ENCODE results near the gene GMDS.
"Not testable (repeated sequence)": the region's sequence is repeated elsewhere in the genome, so short reads cannot be mapped to it uniquely, and the experiment has no call there.

The GMDS gene

GRCh38 chr6:1850121-1850839 lies 395.1 kb downstream of the GMDS start:
- DNase-seq = no peak

GRCh38 chr6:1849691-1850090 lies 395.7 kb downstream of the GMDS start:
- no peak for DNase-seq

GRCh38 chr6:1848752-1849151 lies 396.7 kb downstream of the GMDS start:
- no peak for DNase-seq

- no peak for DNase-seq
Measured at GRCh38 chr6:1846611-1847010, 398.8 kb downstream of the GMDS start.

- not testable (repeated sequence) for DNase-seq
Measured at GRCh38 chr6:1845543-1845942, 399.9 kb downstream of the GMDS start.

GRCh38 chr6:1842334-1842733 lies 403.1 kb downstream of the GMDS start:
- DNase-seq = no peak

- DNase-seq = no peak
Measured at GRCh38 chr6:1841136-1841535, 404.3 kb downstream of the GMDS start.

GRCh38 chr6:1840491-1841121 lies 404.8 kb downstream of the GMDS start:
- DNase-seq = no peak

GRCh38 chr6:1839361-1839760 lies 406.0 kb downstream of the GMDS start:
- no peak for DNase-seq

GRCh38 chr6:1838604-1839213 lies 406.7 kb downstream of the GMDS start:
- DNase-seq = no peak

- no peak for DNase-seq
Measured at GRCh38 chr6:1837826-1838225, 407.6 kb downstream of the GMDS start.

GRCh38 chr6:1836690-1837089 lies 408.7 kb downstream of the GMDS start:
- DNase-seq = no peak

- no peak for DNase-seq
Measured at GRCh38 chr6:1834646-1835516, 410.5 kb downstream of the GMDS start.

- no peak for DNase-seq
Measured at GRCh38 chr6:1834207-1834606, 411.2 kb downstream of the GMDS start.

- peak; percentile 83 for DNase-seq
Measured at GRCh38 chr6:1832844-1833787, 412.3 kb downstream of the GMDS start.

GRCh38 chr6:1832358-1832757 lies 413.0 kb downstream of the GMDS start:
- DNase-seq = peak; percentile 28

- DNase-seq = no peak
Measured at GRCh38 chr6:1827984-1828793, 417.2 kb downstream of the GMDS start.

GRCh38 chr6:1825926-1826325 lies 419.5 kb downstream of the GMDS start:
- no peak for DNase-seq

- DNase-seq = no peak
Measured at GRCh38 chr6:1825277-1825676, 420.1 kb downstream of the GMDS start.

GRCh38 chr6:1821513-1822183 lies 423.8 kb downstream of the GMDS start:
- peak; percentile 69 for DNase-seq

GRCh38 chr6:1821164-1821512 lies 424.3 kb downstream of the GMDS start:
- no peak for DNase-seq

All from eye (tissue), 1 donor.